Body of pancreas (tissue), 4 donors: ENCODE data around the gene TLE1.

Source experiments
- CTCF ChIP-seq, 7 experiments: fragments of 450-650 bp in 4 of 7; fragments of 200-600 bp in 3 of 7; sonication (generic) in 3 of 7; IDR thresholded peaks; one replicate each; pipeline ENCODE4 v1.5.1; 2016 to 2019; ENCODE audit warnings: antibody characterized with exemption in 7 of 7
- POLR2A ChIP-seq, 3 donors: fragments of 450-650 bp; IDR thresholded peaks; one replicate each; pipeline ENCODE4 v1.6.1; 2016; ENCODE audit warnings: antibody characterized with exemption in 3 of 3, mild to moderate bottlenecking in 2 of 3

GRCh38 chr9:81666123-81666522 lies 23.2 kb downstream of the TLE1 start:
- TF ChIP-seq CTCF (IDR thresholded peaks at IDR 0.05) (no peak), POLR2A (IDR thresholded peaks at IDR 0.05) (no peak)
